Gastrocnemius medialis (tissue), 4 donors: ENCODE data around the gene RBM3. TPM values are rescaled to one million over a fixed set of nuclear protein-coding genes. Genes with fewer than 3 reads are reported as not detected.

ENCODE experiments used
- ATAC-seq, 2 donors: fragments of 150-250 bp; one replicate each; pipeline ENCODE4 v1.9.1; 2016
- DNase-seq, 2 donors: peaks; one replicate each; pipeline ENCODE4 v3.0.0-alpha.2; 2019
- H3K27ac ChIP-seq, 4 donors: fragments of 200-600 bp; sonication (generic); 1 replicate in 1 of 4; 2 replicates in 3 of 4; pipeline ENCODE4 v1.5.1; 2016 to 2018; ENCODE audit warnings: mild to moderate bottlenecking in 2 of 4, moderate library complexity in 1 of 4
- H3K27me3 ChIP-seq, 3 donors: fragments of 200-600 bp; sonication (generic) in 2 of 3; 1 replicate in 1 of 3; 2 replicates in 2 of 3; pipeline versions ENCODE4 v1.5.1 to v1.6.0; 2016 to 2019; ENCODE audit warnings: mild to moderate bottlenecking in 1 of 3, moderate library complexity in 1 of 3
- H3K36me3 ChIP-seq, 2 donors: fragments of 200-600 bp; sonication (generic) in 1 of 2; one replicate each; pipeline ENCODE4 v1.5.1; 2017 to 2018
- H3K4me1 ChIP-seq, 2 donors: fragments of 200-600 bp; sonication (generic) in 1 of 2; one replicate each; pipeline ENCODE4 v1.5.1; 2016 to 2017; ENCODE audit warnings: mild to moderate bottlenecking in 2 of 2
- H3K4me3 ChIP-seq, 4 donors: fragments of 200-600 bp; sonication (generic) in 3 of 4; 1 replicate in 1 of 4; 2 replicates in 3 of 4; pipeline ENCODE4 v1.5.1; 2016 to 2019; ENCODE audit warnings: mild to moderate bottlenecking in 2 of 4
- H3K9me3 ChIP-seq, 3 donors: fragments of 200-600 bp; sonication (generic) in 2 of 3; 1 replicate in 1 of 3; 2 replicates in 2 of 3; pipeline ENCODE4 v1.5.1; 2016 to 2019
- POLR2A ChIP-seq, 2 donors: fragments of 450-650 bp; IDR thresholded peaks; one replicate each; pipeline ENCODE4 v1.6.1; 2017; ENCODE audit warnings: antibody characterized with exemption in 2 of 2, mild to moderate bottlenecking in 2 of 2, moderate library complexity in 2 of 2
- in situ Hi-C, 4 donors: fragments of 200-750 bp; cut with MboI; loops; one replicate each; pipeline versions ENCODE4 v1.15.0 to v1.8.0; 2017; ENCODE audit warnings: low sequenced_read_pairs in 4 of 4
- intact Hi-C: fragments of 100-400 bp; cut with DNase I; formaldehyde crosslinking; loops from one replicate; pipeline ENCODE4 v1.15.1; 2023; ENCODE audit warnings: low total_unique reads
- total RNA-seq, 4 donors: library from RNA; depleted of rRNA; stranded (reverse); fragments of >200 nt; gene quantifications; one replicate each; pipeline versions ENCODE4 v1.1.0 to v1.2.3, GENCODE V29; 2016
- TF ChIP-seq, protein P1 (sequence below), 5 experiments: fragments of 450-650 bp in 3 of 5; fragments of 200-600 bp in 2 of 5; sonication (generic) in 2 of 5; IDR thresholded peaks in 4 of 5; conservative IDR thresholded peaks in 1 of 5; 1 replicate in 4 of 5; 2 replicates in 1 of 5; pipeline ENCODE4 v1.5.1; 2016 to 2019; ENCODE audit warnings: antibody characterized with exemption in 5 of 5, mild to moderate bottlenecking in 3 of 5, moderate library complexity in 3 of 5

Gene RBM3
- total RNA-seq, 4 donors from 2014 or later, result 49.2 to 92.1 (median 59.9) TPM

DNA sequence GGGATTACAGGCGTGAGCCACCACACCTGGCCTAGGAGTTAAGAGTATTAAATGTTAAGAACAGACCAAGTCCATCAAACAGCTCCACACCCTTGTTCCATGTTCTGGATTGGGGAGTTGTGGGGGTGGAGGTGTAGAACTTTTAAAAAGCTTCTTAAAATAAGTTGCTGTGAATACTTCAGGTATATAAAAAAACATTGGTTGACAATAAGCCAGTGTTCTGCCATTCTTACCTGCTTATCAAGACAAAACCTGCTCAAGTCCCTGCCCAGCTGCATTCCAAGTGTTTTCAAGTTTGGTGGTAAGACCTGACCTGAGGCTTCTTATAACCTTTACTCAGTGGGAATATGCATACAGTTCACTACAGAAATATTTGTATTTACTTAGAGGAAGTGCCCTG is 6.4 kb downstream of the RBM3 start:
- Histone ChIP-seq H3K4me3 (no peak overlapping the region), H3K36me3 (peaks cover 0 to 32% of the 10 kb centered on the region in 2 donors), H3K27ac (no peak overlapping the region), H3K27me3 (no peaks in the 10 kb centered on the region), H3K9me3 (no peaks in the 10 kb centered on the region), H3K4me1 (peaks cover 7 to 12% of the 10 kb centered on the region in 2 donors)
- intact Hi-C loops, result no loop called here
- TF ChIP-seq, protein P1, sequence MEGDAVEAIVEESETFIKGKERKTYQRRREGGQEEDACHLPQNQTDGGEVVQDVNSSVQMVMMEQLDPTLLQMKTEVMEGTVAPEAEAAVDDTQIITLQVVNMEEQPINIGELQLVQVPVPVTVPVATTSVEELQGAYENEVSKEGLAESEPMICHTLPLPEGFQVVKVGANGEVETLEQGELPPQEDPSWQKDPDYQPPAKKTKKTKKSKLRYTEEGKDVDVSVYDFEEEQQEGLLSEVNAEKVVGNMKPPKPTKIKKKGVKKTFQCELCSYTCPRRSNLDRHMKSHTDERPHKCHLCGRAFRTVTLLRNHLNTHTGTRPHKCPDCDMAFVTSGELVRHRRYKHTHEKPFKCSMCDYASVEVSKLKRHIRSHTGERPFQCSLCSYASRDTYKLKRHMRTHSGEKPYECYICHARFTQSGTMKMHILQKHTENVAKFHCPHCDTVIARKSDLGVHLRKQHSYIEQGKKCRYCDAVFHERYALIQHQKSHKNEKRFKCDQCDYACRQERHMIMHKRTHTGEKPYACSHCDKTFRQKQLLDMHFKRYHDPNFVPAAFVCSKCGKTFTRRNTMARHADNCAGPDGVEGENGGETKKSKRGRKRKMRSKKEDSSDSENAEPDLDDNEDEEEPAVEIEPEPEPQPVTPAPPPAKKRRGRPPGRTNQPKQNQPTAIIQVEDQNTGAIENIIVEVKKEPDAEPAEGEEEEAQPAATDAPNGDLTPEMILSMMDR (IDR thresholded peaks at IDR 0.05 in 4 of 5, conservative IDR thresholded peaks at IDR 0.05 in 1 of 5), result no peak
- no peak for TF ChIP-seq POLR2A (IDR thresholded peaks at IDR 0.05)
- ATAC-seq (no peak), DNase-seq (no peak)
- in situ Hi-C loops, result no loop called here

GRCh38 chrX:48584698-48585097 is 10.4 kb downstream of the RBM3 start:
- in situ Hi-C loops, result no loop called here
- no peaks in the 10 kb centered on the region for H3K36me3 ChIP-seq
- intact Hi-C loops, result no loop called here
- H3K4me3 ChIP-seq, result no peak overlapping the region
- H3K27ac ChIP-seq, result no peak overlapping the region
- ATAC-seq, result no peak
- DNase-seq, result no peak
- no peaks in the 10 kb centered on the region for H3K9me3 ChIP-seq
- no peaks in the 10 kb centered on the region for H3K4me1 ChIP-seq
- TF ChIP-seq POLR2A (IDR thresholded peaks at IDR 0.05), result no peak
- TF ChIP-seq, protein P1 (IDR thresholded peaks at IDR 0.05 in 4 of 5, conservative IDR thresholded peaks at IDR 0.05 in 1 of 5), result no peak
- H3K27me3 ChIP-seq, result no peaks in the 10 kb centered on the region

DNA sequence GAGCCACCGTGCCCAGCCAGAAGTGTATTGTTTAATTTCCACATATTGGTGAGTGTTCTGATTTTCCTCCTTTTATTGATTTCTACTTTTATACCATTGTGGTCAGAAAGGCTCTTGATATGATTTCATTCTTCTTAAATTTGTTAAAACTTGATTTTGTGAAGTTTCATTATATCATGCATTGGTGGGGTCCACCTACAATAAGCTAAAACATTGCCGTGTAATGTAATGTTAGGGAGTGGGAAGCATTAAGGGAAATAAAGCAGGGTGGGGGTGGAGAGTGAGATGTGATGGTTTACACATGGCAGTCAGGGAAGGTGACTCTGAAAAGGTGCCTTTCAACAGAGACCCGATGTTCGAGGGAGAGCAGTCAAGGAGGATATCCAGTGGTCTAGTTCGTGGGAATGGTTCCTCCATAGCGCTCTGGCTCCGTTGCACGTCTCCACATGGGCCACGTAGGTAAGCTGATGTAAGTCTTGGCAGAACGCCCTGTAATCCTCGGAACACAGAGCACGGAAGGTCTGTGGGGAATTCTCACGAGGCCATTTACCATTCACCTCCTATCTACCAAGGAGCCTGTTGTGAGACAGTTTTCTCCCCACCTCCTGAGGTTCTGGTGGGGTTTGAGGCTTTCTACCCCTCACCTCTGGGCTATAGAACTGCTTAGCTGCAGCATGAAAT is 15.3 kb downstream of the RBM3 start:
- intact Hi-C loops (loop anchor here (10.0 kb wide), 1 partner anchor 85 kb away; no protein-coding TSS in a partner anchor), in situ Hi-C loops (no loop called here)
- TF ChIP-seq POLR2A (IDR thresholded peaks at IDR 0.05), result peak in 1 of 2 donors; percentile 47
- TF ChIP-seq, protein P1 (IDR thresholded peaks at IDR 0.05 in 4 of 5, conservative IDR thresholded peaks at IDR 0.05 in 1 of 5), result no peak
- no peaks in the 10 kb centered on the region for H3K9me3 ChIP-seq
- H3K4me1 ChIP-seq, result no peaks in the 10 kb centered on the region
- ATAC-seq, result peak in 1 of 2 donors; percentile 43
- H3K27me3 ChIP-seq, result no peaks in the 10 kb centered on the region
- DNase-seq, result no peak
- peak overlapping the region; percentile 62 to 77 (median 72) for H3K27ac ChIP-seq
- H3K36me3 ChIP-seq, result no peaks in the 10 kb centered on the region
- peak overlapping the region in 2 of 4 donors; percentile 23 to 37 for H3K4me3 ChIP-seq

GRCh38 chrX:48590203-48591103 is 16.2 kb downstream of the RBM3 start:
- in situ Hi-C loops (no loop called here), intact Hi-C loops (loop anchor here (10.0 kb wide), 1 partner anchor 84 kb away; no protein-coding TSS in a partner anchor)
- ATAC-seq (no peak), DNase-seq (no peak)
- no peaks in the 10 kb centered on the region for H3K27me3 ChIP-seq
- H3K4me3 ChIP-seq, result peak overlapping the region in 2 of 4 donors; percentile 23 to 37
- H3K9me3 ChIP-seq, result no peaks in the 10 kb centered on the region
- peak overlapping the region; percentile 62 to 77 (median 72) for H3K27ac ChIP-seq
- no peaks in the 10 kb centered on the region for H3K36me3 ChIP-seq
- H3K4me1 ChIP-seq, result no peaks in the 10 kb centered on the region
- TF ChIP-seq POLR2A (IDR thresholded peaks at IDR 0.05), result no peak
- TF ChIP-seq, protein P1 (IDR thresholded peaks at IDR 0.05 in 4 of 5, conservative IDR thresholded peaks at IDR 0.05 in 1 of 5), result no peak
